Measurements from ENCODE around the gene INTS6. TPM values are rescaled to one million over a fixed set of nuclear protein-coding genes. Genes with fewer than 3 reads are reported as not detected.
A peak's percentile ranks its signal among the peaks of the same experiment; 100 is the strongest.

Gene INTS6, protein sequence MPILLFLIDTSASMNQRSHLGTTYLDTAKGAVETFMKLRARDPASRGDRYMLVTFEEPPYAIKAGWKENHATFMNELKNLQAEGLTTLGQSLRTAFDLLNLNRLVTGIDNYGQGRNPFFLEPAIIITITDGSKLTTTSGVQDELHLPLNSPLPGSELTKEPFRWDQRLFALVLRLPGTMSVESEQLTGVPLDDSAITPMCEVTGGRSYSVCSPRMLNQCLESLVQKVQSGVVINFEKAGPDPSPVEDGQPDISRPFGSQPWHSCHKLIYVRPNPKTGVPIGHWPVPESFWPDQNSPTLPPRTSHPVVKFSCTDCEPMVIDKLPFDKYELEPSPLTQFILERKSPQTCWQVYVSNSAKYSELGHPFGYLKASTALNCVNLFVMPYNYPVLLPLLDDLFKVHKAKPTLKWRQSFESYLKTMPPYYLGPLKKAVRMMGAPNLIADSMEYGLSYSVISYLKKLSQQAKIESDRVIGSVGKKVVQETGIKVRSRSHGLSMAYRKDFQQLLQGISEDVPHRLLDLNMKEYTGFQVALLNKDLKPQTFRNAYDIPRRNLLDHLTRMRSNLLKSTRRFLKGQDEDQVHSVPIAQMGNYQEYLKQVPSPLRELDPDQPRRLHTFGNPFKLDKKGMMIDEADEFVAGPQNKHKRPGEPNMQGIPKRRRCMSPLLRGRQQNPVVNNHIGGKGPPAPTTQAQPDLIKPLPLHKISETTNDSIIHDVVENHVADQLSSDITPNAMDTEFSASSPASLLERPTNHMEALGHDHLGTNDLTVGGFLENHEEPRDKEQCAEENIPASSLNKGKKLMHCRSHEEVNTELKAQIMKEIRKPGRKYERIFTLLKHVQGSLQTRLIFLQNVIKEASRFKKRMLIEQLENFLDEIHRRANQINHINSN
- total RNA-seq, result 42.2 TPM

DNA sequence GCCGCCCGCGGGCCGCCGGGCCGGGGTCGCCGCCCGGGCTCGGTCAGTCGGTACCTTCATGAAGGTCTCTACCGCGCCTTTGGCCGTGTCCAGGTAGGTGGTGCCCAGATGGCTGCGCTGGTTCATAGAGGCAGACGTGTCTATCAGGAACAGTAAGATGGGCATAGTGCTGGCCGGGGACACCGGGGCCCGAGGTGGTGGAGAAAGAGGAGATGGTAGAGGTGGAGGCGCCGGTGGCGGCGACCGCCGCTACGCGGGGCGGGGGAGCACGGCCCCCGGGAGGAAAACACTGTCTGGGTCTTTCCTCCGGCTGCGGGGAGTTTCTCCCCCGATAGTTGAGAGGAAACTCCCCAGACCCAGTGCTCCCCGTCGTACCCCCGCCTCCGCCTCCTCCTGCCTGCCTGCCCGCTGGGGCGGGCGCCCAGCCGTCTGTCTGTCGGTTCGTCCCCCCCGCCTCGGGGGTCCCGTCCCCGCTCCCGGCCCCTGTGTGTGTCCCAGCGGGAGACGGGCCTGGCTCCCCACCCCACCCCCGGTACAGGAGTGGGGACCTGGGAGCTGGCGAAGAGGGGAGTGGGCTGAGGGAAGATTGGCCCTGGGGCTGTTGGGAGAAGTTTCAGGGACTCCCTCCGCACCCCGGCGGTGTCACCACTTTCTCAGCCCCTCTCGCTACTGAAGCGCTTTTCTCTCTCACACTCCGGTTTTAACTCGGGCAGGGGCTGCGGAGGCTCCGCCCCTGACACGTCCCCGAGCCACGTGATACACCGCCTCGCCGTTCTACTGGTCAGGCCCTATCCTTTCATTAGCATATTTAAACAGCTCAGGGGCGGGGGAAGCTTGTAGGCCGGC lies at the start of gene INTS6:
Gene INTS6, minus strand, starts transcription at position 676 of the 846 bp plus-strand sequence. Its CDS starts 511 bp downstream, at position 165.
- peak; percentile 100 for DNase-seq

DNA sequence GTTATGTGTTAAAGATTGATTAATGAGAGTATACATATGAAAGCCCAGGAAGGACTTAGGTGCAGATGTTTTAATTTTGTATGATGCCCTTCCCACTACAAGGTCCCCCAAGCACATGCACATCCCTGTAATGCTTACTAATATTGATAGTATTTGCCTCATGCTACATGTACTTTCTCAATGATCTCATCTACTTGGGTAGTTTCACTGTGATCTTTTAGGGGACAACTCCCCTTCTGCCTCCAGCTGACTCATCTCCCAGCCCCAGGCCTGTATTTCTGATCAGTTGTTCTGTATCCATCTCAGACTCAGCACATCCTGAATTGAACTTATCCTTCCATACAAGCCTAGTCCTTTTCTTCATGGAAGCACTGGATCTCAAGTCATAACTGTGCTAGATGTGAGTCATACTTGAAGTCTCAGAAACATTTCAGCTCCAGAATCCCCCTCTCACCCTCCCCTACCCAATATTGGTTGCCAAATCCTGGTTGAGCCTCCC lies 49.4 kb upstream of the INTS6 start:
- DNase-seq, result no peak

DNA sequence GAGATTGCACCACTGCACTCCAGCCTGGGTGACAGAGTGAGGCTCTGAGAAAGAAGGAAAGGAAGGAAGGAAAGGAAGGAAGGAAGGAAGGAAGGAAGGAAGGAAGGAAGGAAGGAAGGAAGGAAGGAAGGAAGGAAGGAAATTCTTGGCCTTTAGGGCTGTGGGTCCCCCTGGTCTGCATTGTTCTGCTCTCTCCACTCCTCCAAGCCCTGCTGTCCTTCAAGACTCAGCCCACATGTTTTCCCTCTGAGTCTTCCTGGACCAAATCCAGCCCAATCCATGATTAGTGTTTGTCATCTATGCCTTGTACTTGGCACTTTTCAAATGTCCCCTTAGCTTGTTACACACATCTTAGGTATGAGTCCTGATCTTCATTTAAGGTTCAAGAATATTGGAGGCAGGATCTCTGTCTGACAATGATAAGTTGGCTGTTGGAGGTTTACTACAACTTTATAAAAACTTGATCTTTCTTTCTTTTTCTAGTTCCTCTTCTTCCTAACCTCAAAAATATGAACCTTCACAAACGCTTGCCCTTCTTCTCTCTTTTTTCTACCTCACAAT lies 48.8 kb upstream of the INTS6 start:
- DNase-seq, result no peak

DNA sequence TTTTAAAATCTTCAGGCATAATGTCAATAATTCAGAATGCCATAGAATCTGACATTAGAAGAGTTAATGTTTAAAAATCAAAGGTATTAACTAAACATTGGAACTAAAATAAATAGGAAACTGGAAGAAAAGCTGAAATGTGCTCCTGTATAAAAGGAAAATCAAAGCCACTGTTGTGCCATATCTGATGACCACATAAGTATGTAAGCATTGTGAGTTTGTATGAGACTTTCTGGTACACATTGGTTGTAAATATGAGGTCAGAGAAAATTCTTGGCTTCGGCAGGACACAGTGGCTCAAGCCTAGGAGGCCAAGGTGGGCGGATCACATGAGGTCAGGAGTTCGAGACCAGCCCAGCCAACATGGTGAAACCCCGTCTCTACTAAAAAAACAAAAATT lies 48.3 kb upstream of the INTS6 start:
- DNase-seq, result no peak

DNA sequence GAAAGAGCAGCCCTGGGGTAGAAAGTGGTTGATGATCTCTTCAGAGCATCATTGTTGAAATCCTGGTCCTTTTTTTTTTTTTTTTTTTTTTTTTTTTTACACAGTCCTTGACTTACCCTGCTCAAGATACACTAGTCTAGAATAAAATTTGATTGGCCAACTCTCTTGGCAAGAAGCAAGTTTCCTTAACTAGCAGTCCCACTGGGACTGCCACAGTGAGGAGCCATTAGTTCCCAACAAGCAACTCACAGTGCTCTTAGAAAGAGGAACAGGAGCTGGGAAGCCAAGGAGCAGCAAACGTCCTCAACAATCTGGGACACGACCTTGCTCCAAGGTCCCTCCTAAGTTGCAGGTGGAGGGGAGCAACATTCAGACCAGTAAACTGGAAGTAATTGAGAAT lies 47.9 kb upstream of the INTS6 start:
- no peak for DNase-seq

DNA sequence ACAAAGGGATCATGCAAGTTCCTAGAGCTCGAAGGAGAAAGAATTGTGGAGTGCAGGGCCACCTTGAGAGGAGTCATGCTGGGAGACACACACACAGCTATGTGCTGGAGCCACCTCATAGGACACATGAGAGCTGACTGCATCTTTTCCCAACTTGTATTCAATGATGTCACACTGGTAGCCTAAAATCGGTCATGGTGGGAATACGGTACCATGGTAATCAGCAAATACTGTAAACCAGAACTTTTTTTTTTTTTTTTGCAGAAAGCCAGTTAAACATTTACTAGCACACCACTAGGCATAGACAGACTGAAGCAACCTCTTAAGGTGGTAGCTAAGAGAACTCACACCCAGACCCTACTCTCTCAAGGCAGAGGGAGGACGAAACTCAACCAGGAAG lies 47.0 kb upstream of the INTS6 start:
- no peak for DNase-seq

DNA sequence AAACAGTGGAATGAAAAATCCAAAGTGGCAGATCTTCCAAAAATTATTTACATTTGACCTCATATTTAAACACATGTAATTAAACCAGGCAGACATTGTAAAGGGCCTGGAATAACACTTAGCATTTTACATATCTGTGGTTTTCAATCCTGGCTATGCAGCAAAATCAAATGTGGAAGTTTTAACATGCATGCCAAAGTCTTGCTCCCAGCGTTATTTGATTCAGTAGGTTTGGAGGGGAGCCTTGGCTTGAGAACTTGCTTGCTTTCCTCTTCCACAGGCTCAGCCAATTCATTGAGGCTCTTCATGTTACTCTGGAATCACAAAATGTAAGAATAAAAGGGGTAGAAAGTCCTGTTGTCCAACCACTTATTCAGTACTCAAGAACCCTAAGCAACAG lies 42.5 kb upstream of the INTS6 start:
- DNase-seq, result peak; percentile 26

DNA sequence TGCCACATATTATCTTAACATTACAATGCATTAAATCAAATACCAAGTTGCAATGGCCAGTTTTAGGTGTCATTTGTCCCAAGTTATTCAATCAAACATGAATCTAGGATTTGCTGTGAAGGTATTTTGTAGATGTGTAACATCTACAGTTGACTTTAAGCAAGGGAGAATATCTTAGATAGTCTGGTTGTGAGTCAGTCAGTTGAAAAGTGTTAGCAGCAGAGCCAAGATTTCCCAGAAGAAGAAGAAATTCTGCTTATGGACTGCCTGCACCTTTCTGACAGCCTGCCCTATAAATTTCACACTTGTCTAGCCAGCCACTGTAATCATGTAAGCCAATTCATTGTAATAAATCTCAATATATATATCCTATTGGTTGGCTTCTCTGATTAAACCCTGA lies 41.3 kb upstream of the INTS6 start:
- no peak for DNase-seq

DNA sequence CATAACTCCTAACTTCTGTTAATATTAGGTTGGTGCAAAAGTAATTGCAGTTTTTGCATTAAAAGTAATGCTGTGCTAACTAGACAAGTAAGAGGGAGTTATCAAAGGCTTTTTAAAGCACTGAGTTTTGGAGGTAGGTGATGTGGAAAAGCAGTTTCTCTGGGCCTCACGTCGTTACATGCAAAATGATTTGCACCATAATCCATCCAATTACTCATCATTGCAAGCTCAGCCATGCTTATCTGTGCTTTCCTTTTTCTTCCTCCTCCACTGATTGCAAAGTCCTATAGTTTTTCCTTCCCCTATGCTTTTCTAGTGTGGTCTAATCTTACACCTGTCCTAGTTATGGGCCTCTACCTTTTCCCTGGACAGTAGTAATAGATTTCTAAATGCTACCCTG lies 35.4 kb upstream of the INTS6 start:
- DNase-seq, result no peak

DNA sequence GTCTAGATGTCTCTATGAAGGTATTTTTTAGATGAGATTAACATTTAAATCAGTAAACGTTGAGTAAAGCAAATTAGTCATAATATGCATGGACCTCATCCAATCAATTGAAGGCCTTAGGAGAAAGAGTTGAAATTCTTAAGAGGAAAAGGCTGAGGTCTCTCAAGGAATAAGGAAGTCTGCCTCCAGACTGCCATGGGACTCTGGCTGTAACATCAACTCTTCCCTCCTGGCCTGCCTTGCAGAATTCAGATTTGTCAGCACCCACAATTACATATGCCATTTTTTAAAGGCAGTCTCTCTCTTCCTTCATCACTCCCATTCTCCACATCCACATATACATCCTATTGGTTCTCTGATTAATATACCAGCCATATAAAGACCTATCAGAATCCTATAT lies 28.8 kb upstream of the INTS6 start:
- no peak for DNase-seq

DNA sequence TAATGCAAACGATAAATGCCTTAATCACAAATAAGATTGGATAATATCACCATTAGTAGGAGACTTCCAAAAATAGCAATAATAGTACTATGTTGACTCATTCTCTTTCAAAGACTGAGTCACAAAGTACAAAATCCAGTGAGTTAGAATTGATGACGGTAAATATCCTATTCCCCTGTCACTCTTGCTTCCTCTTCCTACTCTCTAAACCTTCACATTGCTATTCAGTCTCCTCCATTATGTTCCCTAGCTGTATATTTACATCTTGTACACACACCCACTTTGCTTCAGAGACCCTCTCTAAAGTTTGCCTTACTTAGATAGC lies 26.3 kb upstream of the INTS6 start:
- DNase-seq, result no peak

DNA sequence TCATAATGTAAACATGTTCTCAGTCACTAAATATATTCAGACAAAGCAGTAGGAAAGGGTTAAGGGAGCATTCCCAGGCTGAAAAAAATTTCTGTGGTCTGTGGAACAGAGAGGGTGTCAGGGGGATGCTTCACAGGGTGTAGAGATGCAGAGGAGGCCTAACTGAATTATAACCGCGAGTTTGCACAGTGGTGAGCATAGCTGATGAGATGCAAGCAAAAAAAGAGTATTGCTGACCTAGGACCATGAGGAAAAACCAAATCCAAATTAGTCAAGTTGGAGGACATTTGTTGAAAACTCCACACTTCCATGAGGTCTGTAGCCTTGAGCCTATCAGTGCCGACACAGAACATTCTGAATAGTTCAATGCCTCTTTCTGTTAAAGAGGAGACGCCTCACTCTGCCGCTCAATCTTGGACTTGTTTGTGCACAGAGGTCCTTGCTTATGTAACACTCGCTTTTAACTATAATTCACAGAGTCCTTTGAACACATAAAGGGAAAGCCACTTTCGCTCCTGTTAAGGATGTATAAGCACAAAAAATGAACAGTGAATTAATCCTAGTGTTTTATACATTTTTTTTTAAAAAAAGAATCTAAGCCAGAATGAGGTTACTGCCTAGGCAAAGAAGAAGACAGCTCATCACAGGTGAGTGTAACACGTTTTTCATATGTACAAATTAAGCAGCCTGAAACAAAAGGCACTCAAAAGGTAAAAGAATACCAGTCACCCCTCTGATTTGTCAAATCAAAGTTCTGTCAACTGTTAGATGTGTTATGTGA lies 25.8 kb upstream of the INTS6 start:
- no peak for DNase-seq

DNA sequence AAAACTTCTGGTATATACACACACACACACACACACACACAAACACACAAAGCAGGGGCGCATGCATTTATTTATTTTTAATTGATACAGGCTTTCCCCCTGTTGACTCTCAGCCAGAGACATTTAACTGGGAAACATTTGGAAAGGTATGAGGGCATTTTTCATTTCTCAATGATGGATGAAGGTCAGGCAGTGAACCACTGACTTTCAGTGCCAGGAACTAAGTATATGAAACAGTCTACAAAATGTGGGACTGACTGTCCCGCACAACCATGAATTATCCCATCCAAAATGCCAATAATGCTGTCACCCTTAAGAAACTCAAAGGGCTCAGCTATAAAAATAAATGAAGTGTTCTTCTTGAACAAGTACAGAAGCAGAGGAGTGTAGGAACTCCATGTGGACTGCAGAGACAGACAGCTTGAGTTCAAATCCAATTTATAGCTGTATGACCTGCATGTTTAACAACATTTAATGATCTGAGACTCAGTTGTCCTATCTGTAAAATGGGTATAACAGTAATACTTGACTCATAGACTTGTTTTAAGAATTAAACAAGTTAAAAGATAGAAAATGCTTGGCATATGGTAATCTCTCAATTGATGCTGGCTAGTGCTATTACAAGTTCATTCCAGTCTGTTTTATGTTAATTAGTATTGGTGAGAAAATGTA lies 25.0 kb upstream of the INTS6 start:
- DNase-seq, result no peak

DNA sequence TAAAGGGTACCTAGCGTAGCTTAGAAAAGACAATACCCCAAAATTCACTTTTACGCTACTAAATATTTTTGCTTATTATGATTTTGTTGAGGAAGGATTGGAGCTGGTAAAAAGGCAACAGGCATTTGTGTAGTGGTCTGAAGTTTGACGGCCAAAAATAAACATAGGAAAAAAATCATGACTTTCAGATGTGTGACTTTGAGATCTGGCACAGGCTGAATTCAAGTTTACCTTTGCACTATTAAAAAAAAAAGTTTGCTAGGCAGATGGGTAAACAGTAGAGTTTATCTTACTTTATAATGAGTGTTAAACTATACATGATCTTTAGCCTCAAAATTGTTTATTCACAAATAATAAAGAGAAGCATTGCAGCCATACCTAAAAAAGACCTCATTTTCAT lies 24.3 kb upstream of the INTS6 start:
- DNase-seq, result no peak

DNA sequence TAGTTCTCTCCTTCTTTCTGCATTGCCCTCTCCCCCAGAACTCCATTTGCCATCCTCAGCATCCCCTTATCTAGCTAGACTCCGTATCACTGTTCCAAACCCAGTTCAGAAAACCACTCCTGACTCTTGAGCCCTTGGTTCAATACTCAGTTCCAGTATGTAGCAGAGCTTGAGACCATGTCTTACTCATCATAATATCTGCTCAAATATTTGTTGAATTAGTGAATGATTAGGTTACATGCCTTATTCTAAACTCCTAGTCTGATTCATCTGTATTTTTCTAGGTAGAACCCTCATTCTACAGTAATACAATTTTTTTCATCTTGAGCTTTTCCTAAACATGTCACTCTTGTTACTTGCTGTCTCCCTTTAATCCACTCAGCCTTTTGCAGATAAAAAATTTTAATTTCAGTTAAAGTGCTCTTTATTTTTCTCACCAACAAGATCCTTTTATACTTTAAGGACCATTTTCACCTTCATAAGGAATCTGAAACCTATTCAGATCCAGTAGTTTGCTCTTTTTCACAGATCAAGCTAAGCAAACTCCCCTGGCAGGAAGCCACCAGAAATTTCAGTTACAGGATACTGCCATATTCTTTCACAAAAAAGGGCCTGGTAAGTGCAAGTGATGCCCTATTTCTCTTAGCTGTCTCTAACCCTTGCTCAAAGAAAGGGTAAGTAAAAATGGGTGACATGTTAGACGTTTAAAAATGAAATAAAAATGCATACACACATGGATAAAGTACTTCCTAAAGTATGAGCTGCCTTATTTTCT lies 23.1 kb upstream of the INTS6 start:
- no peak for DNase-seq

DNA sequence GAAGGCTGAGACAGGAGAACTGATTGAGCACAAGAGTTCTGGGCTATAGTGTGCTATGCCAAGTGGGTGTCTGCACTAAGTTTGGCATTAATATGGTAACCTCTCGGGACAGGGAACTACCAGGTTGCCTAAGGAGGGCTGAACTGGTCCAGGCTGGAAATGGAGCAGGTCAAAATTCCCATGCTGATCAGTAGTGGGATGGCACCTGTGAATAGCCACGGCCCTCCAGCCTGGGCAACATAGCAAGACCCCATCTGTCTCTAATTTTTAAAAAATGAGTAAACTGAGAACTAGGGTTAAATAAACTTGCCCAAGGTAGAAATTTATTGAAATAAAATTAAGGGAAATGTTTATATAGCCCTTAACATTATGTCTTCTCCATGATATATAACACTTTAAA lies 17.0 kb upstream of the INTS6 start:
- no peak for DNase-seq

DNA sequence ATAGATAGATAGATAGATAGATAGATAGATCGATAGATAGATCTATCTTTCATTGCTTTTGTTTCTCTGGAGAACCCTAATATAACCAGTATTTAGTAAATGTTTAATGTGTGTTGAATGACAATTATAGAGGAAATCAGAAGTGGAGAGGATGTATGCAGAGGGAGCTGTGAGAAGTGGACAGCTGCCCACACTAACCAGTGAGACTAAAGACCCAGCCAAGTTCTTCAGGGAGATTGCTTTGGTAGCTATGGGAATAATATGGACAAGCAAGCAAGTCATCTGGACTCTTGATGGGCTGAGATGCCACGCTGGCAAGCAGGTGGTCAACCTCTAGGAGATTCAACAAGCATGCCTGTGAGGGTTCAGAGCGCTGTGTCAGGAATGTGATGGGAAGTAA lies 14.9 kb upstream of the INTS6 start:
- DNase-seq, result no peak

DNA sequence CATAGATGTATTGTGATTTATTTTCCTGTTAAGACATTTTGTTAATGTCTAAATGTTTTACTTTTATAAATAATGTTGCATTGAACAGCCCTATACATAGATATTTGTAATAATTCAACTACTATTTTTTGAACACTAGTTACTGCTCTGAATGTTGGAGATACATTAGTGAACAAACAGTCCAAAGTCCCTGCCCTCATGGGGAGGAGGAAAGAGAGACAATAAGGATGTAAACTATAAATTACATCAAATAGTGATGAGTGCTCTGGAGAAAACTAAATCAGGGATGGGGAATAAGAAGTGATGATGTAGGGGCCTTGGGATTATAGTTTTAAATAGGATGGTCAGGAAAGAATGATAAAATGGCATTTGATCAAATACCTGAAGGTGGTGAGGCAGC lies 12.3 kb upstream of the INTS6 start:
- no peak for DNase-seq

DNA sequence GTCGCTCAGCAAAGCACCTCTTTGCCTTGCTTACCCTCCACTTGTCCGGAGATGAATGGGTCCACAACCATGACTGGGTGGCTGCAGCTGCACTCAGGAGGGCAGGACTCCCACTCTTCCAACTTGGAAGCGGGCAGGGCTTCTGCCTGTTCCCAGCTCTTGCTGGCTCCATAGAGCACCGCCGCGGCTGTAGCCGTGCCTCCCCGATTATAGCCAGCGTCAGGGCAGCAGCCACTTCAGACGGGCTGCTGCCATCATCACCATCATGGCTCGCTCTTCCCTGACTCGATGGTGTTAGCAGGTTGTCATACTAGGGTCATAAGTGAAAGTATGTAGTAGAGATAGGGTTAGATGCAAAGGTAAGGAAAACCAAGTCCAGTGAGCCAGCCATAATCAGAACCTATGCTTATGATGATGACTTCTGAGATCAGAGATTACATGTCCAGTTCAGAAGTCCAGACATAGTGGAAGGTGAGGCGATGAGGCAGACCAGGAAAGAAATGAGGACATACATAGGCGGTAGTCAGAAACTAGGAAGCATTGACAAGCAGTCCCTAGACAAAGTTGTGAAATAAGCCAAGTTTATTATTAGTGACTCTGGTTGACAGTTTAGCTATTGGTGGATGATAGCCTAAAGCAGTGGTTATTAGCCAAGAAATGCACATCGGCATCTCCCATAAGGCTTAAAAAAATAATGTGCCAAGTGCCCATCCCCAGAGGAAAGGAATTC lies 4.4 kb upstream of the INTS6 start:
- no peak for DNase-seq

Data from tongue (tissue), 2 donors.